Esophagus squamous epithelium (tissue), 5 donors: ENCODE results near the gene KIAA0319L. TPM values are rescaled to one million over a fixed set of nuclear protein-coding genes. Genes with fewer than 3 reads are reported as not detected.

Source experiments
- DNase-seq: peaks from one replicate; lab custom pipeline; 2025; lab: John Stamatoyannopoulos, UW
- H3K27ac ChIP-seq, 4 donors: fragments of 200-600 bp; sonication (generic); one replicate each; pipeline ENCODE4 v1.5.1; 2016 to 2019; ENCODE audit warnings: mild to moderate bottlenecking in 1 of 4
- H3K27me3 ChIP-seq, 4 donors: fragments of 200-600 bp; sonication (generic); 1 replicate in 3 of 4; 2 replicates in 1 of 4; pipeline versions ENCODE4 v1.5.1 to v1.6.0; 2017 to 2021; ENCODE audit warnings: antibody characterized with exemption in 1 of 4
- H3K36me3 ChIP-seq, 3 donors: fragments of 200-600 bp; sonication (generic); one replicate each; pipeline ENCODE4 v1.5.1; 2016 to 2019
- H3K4me1 ChIP-seq, 3 donors: fragments of 200-600 bp; sonication (generic); one replicate each; pipeline ENCODE4 v1.5.1; 2017 to 2019
- H3K4me3 ChIP-seq, 4 donors: fragments of 200-600 bp; sonication (generic); 1 replicate in 3 of 4; 2 replicates in 1 of 4; pipeline ENCODE4 v1.5.1; 2016 to 2019; ENCODE audit warnings: mild to moderate bottlenecking in 2 of 4, moderate library complexity in 1 of 4
- H3K9me3 ChIP-seq, 3 donors: fragments of 200-600 bp; sonication (generic); one replicate each; pipeline ENCODE4 v1.5.1; 2016 to 2019
- CTCF ChIP-seq, 6 experiments: fragments of 450-650 bp in 4 of 6; fragments of 200-600 bp in 2 of 6; sonication (generic) in 2 of 6; IDR thresholded peaks; one replicate each; pipeline ENCODE4 v1.5.1; 2016 to 2019; ENCODE audit warnings: antibody characterized with exemption in 6 of 6, mild to moderate bottlenecking in 4 of 6, moderate library complexity in 4 of 6
- POLR2A ChIP-seq, 4 donors: fragments of 450-650 bp; IDR thresholded peaks; one replicate each; pipeline ENCODE4 v1.6.1; 2017; ENCODE audit warnings: antibody characterized with exemption in 4 of 4, mild to moderate bottlenecking in 4 of 4, moderate library complexity in 3 of 4
- WGBS, 2 donors: methylation state at CpG; one replicate each; pipeline ENCODE4 v1.1.5; 2018; 5-methylcytosine and 5-hydroxymethylcytosine counted together
- intact Hi-C: fragments of 100-400 bp; cut with DNase I; formaldehyde crosslinking; loops from one replicate; pipeline ENCODE4 v1.15.0; 2022
- total RNA-seq, 4 donors: library from RNA; depleted of rRNA; stranded (reverse); fragments of >200 nt; gene quantifications; one replicate each; pipeline ENCODE4 v1.1.0, GENCODE V29; 2016
- donor health status: DM: yes; HTN: yes; CAD: no.

The KIAA0319L gene
- total RNA-seq, 4 donors from 2014 or later, result 24.8 to 53.4 (median 28.4) TPM

DNA sequence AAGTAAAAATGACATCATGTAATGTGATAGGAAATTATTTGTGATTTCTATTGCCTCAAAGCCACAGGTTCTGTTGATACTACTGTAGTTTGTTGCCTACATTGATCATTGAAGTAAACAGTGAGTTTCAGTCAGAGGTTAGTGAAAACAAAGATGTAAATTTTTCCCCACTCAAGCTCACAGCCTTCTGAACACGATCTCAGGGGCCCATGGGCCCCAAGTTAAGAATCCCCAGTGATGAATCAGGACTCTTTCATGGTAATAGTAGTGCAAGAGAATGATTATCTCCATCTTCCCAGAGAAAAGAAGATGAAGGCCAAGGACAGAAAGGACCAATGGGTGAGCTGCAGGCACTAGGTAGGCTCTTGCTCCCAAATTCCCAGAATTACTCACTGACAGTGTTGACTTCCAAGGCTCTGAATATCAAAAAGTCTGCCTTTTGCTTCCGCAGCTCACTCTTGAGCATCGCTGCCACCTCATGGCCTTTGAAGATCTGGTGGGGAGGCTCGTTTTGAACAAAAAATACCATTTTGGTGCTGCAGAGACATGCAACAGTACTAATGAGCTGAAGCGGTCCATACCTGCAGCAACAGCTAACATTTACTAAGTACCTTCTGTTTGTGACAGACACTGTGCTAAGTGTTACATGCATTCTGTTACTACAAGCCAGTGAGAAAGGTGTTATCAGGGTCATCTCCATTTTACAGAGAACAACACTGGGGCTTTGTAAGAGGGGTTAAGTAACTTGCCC is 113.3 kb downstream of the KIAA0319L start:
- Histone ChIP-seq H3K27ac (no peak overlapping the region), H3K27me3 (no peaks in the 10 kb centered on the region), H3K36me3 (peaks cover 21 to 98% (median 22%) of the 10 kb centered on the region in 3 donors), H3K4me3 (no peak overlapping the region), H3K4me1 (peaks cover 7 to 58% (median 20%) of the 10 kb centered on the region in 3 donors), H3K9me3 (no peaks in the 10 kb centered on the region)
- no peak for DNase-seq
- 79 to 80% methylated on average over 5 of the region's 5 CpGs for WGBS, 2 donors
- intact Hi-C loops, result no loop called here
- no peak for TF ChIP-seq POLR2A (IDR thresholded peaks at IDR 0.05)
- TF ChIP-seq CTCF (IDR thresholded peaks at IDR 0.05), result no peak

DNA sequence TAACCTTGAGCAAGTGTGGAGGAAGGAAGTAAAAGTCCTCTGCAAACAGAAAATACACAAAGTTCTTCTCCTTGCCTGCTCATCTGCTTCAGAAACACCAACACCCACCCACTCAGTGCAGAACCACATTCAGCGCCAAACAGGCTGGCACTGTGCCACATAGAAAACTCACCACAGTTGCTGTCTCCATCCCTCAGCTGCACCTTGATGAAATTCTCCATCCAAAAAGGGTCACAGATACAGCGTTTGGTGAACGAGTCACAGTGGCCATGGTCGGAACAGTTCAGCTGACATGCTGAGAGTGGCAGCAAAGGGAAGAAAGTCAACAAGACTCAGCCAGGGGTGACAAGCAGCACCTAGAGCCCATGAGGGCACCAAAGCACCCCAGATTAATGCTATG is 114.5 kb downstream of the KIAA0319L start:
- no peak for TF ChIP-seq POLR2A (IDR thresholded peaks at IDR 0.05)
- TF ChIP-seq CTCF (IDR thresholded peaks at IDR 0.05), result peak in 1 of 6 experiments; percentile 11
- peaks cover 7 to 51% (median 9%) of the 10 kb centered on the region in 3 donors for H3K4me1 ChIP-seq
- H3K27ac ChIP-seq, result peak overlapping the region; percentile 2 to 66 (median 50)
- no peak overlapping the region for H3K4me3 ChIP-seq
- DNase-seq, result no peak
- H3K36me3 ChIP-seq, result peaks cover 13 to 95% (median 17%) of the 10 kb centered on the region in 3 donors
- WGBS, 2 donors, result 13 to 50% methylated on average over 1 to 4 of the region's 4 CpGs
- intact Hi-C loops, result no loop called here
- no peaks in the 10 kb centered on the region for H3K27me3 ChIP-seq
- no peaks in the 10 kb centered on the region for H3K9me3 ChIP-seq

GRCh38 chr1:35441926-35442579 is 115.2 kb downstream of the KIAA0319L start:
- no peak for DNase-seq
- 47 to 62% methylated on average over 8 of the region's 8 CpGs for WGBS, 2 donors
- Histone ChIP-seq H3K4me3 (no peak overlapping the region), H3K4me1 (peaks cover 7 to 50% (median 9%) of the 10 kb centered on the region in 3 donors), H3K36me3 (peaks cover 11 to 95% (median 17%) of the 10 kb centered on the region in 3 donors), H3K27me3 (no peaks in the 10 kb centered on the region), H3K27ac (peak overlapping the region; percentile 2 to 66 (median 50)), H3K9me3 (no peaks in the 10 kb centered on the region)
- intact Hi-C loops, result no loop called here
- TF ChIP-seq POLR2A (IDR thresholded peaks at IDR 0.05) (no peak), CTCF (IDR thresholded peaks at IDR 0.05) (no peak)

DNA sequence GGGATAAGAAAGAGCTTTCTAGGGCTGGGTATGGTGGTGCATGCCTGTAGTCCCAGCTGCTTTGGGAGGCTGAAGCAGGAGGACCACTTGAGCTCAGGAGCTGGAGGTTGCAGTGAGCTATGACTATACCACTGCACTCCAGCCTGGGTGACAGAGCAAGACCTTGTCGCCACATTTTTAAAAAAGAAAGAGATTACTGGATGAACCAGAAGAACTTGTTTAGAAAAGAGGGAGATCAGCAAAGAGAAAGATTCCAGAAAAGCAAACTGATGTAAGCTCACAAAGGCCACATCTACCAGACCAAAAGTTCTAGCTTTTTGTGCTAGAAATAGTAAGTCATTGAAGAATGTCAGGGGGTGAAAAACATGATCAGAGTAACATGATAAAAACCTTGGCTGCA is 117.6 kb downstream of the KIAA0319L start:
- intact Hi-C loops, result no loop called here
- H3K27ac ChIP-seq, result peak overlapping the region in 2 of 4 donors; percentile 23 to 39
- H3K4me3 ChIP-seq, result no peak overlapping the region
- H3K4me1 ChIP-seq, result peaks cover 7 to 50% (median 9%) of the 10 kb centered on the region in 3 donors
- H3K9me3 ChIP-seq, result no peaks in the 10 kb centered on the region
- TF ChIP-seq CTCF (IDR thresholded peaks at IDR 0.05) (no peak), POLR2A (IDR thresholded peaks at IDR 0.05) (no peak)
- 44 to 65% methylated on average over 1 of the region's 1 CpG for WGBS, 2 donors
- H3K27me3 ChIP-seq, result no peaks in the 10 kb centered on the region
- DNase-seq, result no peak
- H3K36me3 ChIP-seq, result peaks cover 11 to 95% (median 28%) of the 10 kb centered on the region in 3 donors

- Histone ChIP-seq H3K36me3 (peaks cover 11 to 95% (median 33%) of the 10 kb centered on the region in 3 donors), H3K27ac (no peak overlapping the region), H3K27me3 (no peaks in the 10 kb centered on the region), H3K4me3 (no peak overlapping the region), H3K9me3 (no peaks in the 10 kb centered on the region), H3K4me1 (peaks cover under 1 to 37% (median 2%) of the 10 kb centered on the region in 3 donors)
- 95 to 99% methylated on average over 9 of the region's 9 CpGs for WGBS, 2 donors
- intact Hi-C loops, result no loop called here
- TF ChIP-seq POLR2A (IDR thresholded peaks at IDR 0.05) (no peak), CTCF (IDR thresholded peaks at IDR 0.05) (no peak)
- DNase-seq, result no peak
These were observed 120.0 kb downstream of the KIAA0319L start for GRCh38 chr1:35437200-35437599.
